ENCODE measurements around the gene KLHL25. TPM values are rescaled to one million over a fixed set of nuclear protein-coding genes. Genes with fewer than 3 reads are reported as not detected.

Gene KLHL25
- polyA plus RNA-seq, 2 of the 4 experiments (the other 2 are of a cell fraction): 3.2 to 6.1 TPM

DNA sequence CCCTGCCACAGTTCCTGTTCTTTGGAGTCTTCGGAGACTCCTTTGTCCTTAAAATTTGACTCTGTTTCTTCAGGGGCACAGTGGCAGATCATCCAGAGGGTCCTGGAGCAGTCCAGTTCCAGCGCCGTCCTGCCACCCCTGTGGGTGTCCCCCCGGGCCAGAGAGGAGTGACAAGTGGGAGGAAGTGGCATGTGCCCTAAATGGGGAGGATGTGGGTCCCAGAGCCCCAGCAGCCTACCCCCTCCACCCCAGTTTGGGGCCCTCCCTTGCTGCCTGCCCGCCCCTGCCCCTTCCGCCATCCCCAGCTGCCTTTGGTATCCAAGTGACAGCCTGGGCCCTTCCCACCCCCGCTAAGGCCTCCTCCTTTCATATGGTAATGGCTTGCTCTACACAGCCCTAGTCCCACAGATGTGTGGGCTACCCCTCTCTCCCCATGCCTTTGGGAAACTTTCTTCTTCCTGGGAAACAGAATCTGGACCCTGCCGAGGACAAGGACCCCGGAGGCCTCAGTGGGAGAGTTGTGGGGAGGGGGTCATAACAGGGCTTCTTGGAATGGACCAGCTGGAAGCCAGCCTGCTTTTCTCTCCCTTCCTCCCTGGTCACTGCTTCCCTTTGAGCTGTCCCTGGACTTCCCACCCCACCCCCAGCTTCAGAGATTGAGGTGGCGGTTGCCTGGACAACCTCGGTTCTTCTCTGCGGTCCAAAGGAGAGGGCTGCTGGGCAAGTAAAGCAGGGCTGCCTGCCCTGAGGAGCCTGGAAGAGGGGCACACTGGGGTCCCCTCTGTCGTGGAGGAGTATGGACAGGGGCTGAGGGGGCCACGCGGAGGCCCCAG, 43.2 kb downstream of the KLHL25 start:
- ATAC-seq (peak in 1 of 2 experiments; percentile 29; a peak in 4 of 6 replicates), DNase-seq (ENCODE audit: low read depth in 1 of 2, low spot score in 1 of 2) (no peak), FAIRE-seq (no peak)
- Histone ChIP-seq H3K4me3 (no peak overlapping the region), H3K9me3 (no peaks in the 10 kb centered on the region), H3K4me2 (no peak overlapping the region), H3K4me1 (no peaks in the 10 kb centered on the region), H3K27ac (0 out of 6 replicates have a peak overlapping the region, but pooled peaks of 1 of the 2 experiments have one; percentile 8)
- 77% methylated on average over 11 of the region's 15 CpGs for WGBS (ENCODE audit: missing lambda C conversion rate)
- POLR2A ChIA-PET: no interaction called here
- TF ChIP-seq FOXS1 (CRISPR knock-in tag; IDR thresholded peaks at IDR 0.05): no peak
- no peak for TF ChIP-seq TFCP2L1 (CRISPR knock-in tag; IDR thresholded peaks at IDR 0.05)
- no peak for TF ChIP-seq E2F6 (IDR thresholded peaks at IDR 0.05; ENCODE audit: borderline replicate concordance, low read depth)
- TF ChIP-seq, protein P1, sequence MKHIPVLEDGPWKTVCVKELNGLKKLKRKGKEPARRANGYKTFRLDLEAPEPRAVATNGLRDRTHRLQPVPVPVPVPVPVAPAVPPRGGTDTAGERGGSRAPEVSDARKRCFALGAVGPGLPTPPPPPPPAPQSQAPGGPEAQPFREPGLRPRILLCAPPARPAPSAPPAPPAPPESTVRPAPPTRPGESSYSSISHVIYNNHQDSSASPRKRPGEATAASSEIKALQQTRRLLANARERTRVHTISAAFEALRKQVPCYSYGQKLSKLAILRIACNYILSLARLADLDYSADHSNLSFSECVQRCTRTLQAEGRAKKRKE (CRISPR knock-in tag; IDR thresholded peaks at IDR 0.05; ENCODE audit: low read depth): no peak
- no peak for TF ChIP-seq SMC3 (IDR thresholded peaks at IDR 0.05)
- CTCF ChIA-PET: interaction anchor here (1.0 to 2.8 kb wide), 4 partner anchors 20 to 456 kb away, joined by 3 to 12 read pairs (median 6); no protein-coding TSS in a partner anchor

- 87% methylated on average over 26 of the region's 27 CpGs for WGBS (ENCODE audit: missing lambda C conversion rate)
- POLR2A ChIA-PET: no interaction called here
These were observed 44.1 kb downstream of the KLHL25 start for GRCh38 chr15:85750319-85751290.

More at GRCh38 chr15:85750319-85751290, 44.1 kb downstream of the KLHL25 start:
- H3K4me3 ChIP-seq: no peak overlapping the region
- DNase-seq (ENCODE audit: low read depth in 1 of 2, low spot score in 1 of 2): no peak
- TF ChIP-seq RCOR1 (IDR thresholded peaks at IDR 0.05; ENCODE audit: low read depth, low read length) (no peak), NFE2L2 (conservative IDR thresholded peaks at IDR 0.05; ENCODE audit: low read length) (no peak), CHD2 (IDR thresholded peaks at IDR 0.05; ENCODE audit: low read length, partially characterized antibody) (no peak), MAFK (IDR thresholded peaks at IDR 0.05; ENCODE audit: partially characterized antibody) (no peak), CEBPB (IDR thresholded peaks at IDR 0.05) (no peak), NPAS2 (CRISPR knock-in tag; IDR thresholded peaks at IDR 0.05; ENCODE audit: borderline replicate concordance) (no peak), E2F6 (IDR thresholded peaks at IDR 0.05; ENCODE audit: borderline replicate concordance, low read depth) (no peak), HOXB13 (CRISPR knock-in tag; IDR thresholded peaks at IDR 0.05; ENCODE audit: low read depth) (no peak), NR3C1 (IDR thresholded peaks at IDR 0.05) (no peak), HOXA7 (CRISPR knock-in tag; IDR thresholded peaks at IDR 0.05) (no peak), RARB (CRISPR knock-in tag; IDR thresholded peaks at IDR 0.05) (no peak), MYC (IDR thresholded peaks at IDR 0.05; ENCODE audit: borderline replicate concordance, low read length) (no peak), POLR2AphosphoS2 (conservative IDR thresholded peaks at IDR 0.05; ENCODE audit: low read length) (no peak), CHD4 (IDR thresholded peaks at IDR 0.05; ENCODE audit: borderline replicate concordance) (no peak), GATA3 (IDR thresholded peaks at IDR 0.05; ENCODE audit: borderline replicate concordance) (no peak), EP300 (IDR thresholded peaks at IDR 0.05) (no peak), ESRRA (IDR thresholded peaks at IDR 0.05; ENCODE audit: borderline replicate concordance, low read length) (no peak), ZFP36 (IDR thresholded peaks at IDR 0.05; ENCODE audit: borderline replicate concordance, partially characterized antibody) (no peak)
- TF ChIP-seq, protein P1 (CRISPR knock-in tag; IDR thresholded peaks at IDR 0.05; ENCODE audit: low read depth): no peak
- H3K4me1 ChIP-seq: no peaks in the 10 kb centered on the region
- no peak for FAIRE-seq
- no peak overlapping the region for H3K27ac ChIP-seq
- CTCF ChIA-PET: interaction anchor here (0.6 to 2.8 kb wide), 6 partner anchors 10 to 461 kb away, joined by 3 to 12 read pairs (median 4); no protein-coding TSS in a partner anchor
- H3K4me2 ChIP-seq: no peak overlapping the region
- ATAC-seq: peak in 1 of 2 experiments; percentile 19; a peak in 3 of 6 replicates
- no peaks in the 10 kb centered on the region for H3K9me3 ChIP-seq

Measured in A549 (cell line).